Fibroblast of villous mesenchyme (primary cell): ENCODE measurements around the gene BOLL. TPM values are rescaled to one million over a fixed set of nuclear protein-coding genes. Genes with fewer than 3 reads are reported as not detected.
"Not testable (repeated sequence)": the region's sequence is repeated elsewhere in the genome, so short reads cannot be mapped to it uniquely, and the experiment has no call there.

ENCODE experiments used
- DNase-seq: peaks from one replicate; pipeline ENCODE4 v3.0.0-alpha.2; 2010; ENCODE audit warnings: low read depth
- H3K4me3 ChIP-seq: 2 replicates; pipeline ENCODE4 v1.5.1; 2011; ENCODE audit warnings: low read depth, mild to moderate bottlenecking, low read length
- CTCF ChIP-seq: IDR thresholded peaks from 2 replicates; pipeline ENCODE4 v1.5.1; 2012; ENCODE audit warnings: low read depth, mild to moderate bottlenecking, low read length; ENCODE audit not compliant: insufficient read depth
- total RNA-seq: library from RNA; depleted of rRNA; stranded (reverse); fragments of >200 nt; gene quantifications from 2 replicates; pipeline ENCODE4 v1.2.3, GENCODE V29; 2012

The BOLL gene
- total RNA-seq, 1 donor, result not detected

GRCh38 chr2:197705912-197706838, 78.9 kb downstream of the BOLL start:
- TF ChIP-seq CTCF, result no peak
- DNase-seq, result peak; percentile 30
- peak overlapping the region; percentile 87 for H3K4me3 ChIP-seq

- TF ChIP-seq CTCF, result no peak
- H3K4me3 ChIP-seq, result peak within 1 kb of the TSS; percentile 87
- peak; percentile 90 for DNase-seq
These were observed 79.8 kb downstream of the BOLL start, which contains the start of gene MARS2 for GRCh38 chr2:197705121-197705911. Gene MARS2, plus strand, starts transcription at chr2:197705369. Its CDS starts 37 bp downstream, at chr2:197705406.

- peak overlapping the region; percentile 66 for H3K4me3 ChIP-seq
- no peak for DNase-seq
- no peak for TF ChIP-seq CTCF
These were observed 80.5 kb downstream of the BOLL start for GRCh38 chr2:197704434-197705120.

- TF ChIP-seq CTCF, result no peak
- no peak overlapping the region for H3K4me3 ChIP-seq
- DNase-seq, result no peak
These were observed 84.2 kb downstream of the BOLL start for GRCh38 chr2:197700960-197701359.

- DNase-seq, H3K4me3 ChIP-seq: not testable (repeated sequence)
These were observed 85.4 kb downstream of the BOLL start for GRCh38 chr2:197699724-197700123.

- not testable (repeated sequence) for H3K4me3 ChIP-seq, DNase-seq
These were observed 88.5 kb downstream of the BOLL start for GRCh38 chr2:197696571-197696970.

GRCh38 chr2:197695971-197696370, 89.1 kb downstream of the BOLL start:
- DNase-seq, H3K4me3 ChIP-seq: not testable (repeated sequence)

- DNase-seq, H3K4me3 ChIP-seq: not testable (repeated sequence)
These were observed 89.9 kb downstream of the BOLL start for GRCh38 chr2:197695206-197695605.
